ENCODE measurements around the gene VAT1L. TPM values are rescaled to one million over a fixed set of nuclear protein-coding genes. Genes with fewer than 3 reads are reported as not detected.

Gene VAT1L
- total RNA-seq, 2 donors from 2014 or later, result 0.07 TPM; not detected in 1

DNA sequence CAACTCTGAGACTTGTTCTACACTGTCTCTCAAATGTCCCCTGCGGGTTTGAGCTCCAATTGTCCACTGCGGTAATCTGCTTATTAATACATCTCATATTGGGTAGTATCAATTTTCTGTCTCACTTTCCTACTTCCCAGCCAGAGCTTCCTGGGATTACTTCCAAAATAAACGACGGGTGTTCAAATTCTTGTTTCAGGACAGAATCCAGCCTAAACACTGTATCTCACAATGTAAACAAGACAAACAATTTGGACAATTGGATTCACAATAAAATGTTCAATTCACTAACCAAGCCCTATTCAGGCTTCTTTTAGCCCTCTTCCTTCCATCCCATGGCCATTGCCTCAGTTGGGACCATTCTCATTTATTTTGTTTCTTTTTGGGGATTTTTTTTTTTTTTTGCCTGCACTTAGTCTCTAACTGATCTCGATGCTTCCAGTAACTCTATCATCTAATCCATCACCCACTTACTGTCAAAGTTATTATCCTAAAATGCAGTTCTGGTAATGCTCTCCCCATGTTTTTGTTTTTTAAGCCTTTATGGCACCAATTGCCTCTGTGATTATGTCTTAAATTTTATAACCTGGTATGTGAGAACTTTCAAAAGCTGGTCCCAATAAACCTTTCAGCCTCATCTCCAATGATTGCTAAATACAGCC is 2.0 kb upstream of the VAT1L start:
- Mint-ChIP-seq H3K27me3 (ENCODE audit: low read depth) (peaks cover 47% of the 10 kb centered on the region), H3K4me3 (no peak overlapping the region), H3K4me1 (ENCODE audit: low read depth) (peaks cover 6% of the 10 kb centered on the region), H3K27ac (no peak overlapping the region), H3K36me3 (ENCODE audit: insufficient read depth in 2 of 2) (peaks cover 0 to 2% of the 10 kb centered on the region in 2 donors), H3K9me3 (no peaks in the 10 kb centered on the region)
- no peak for DNase-seq
- no peak for ATAC-seq (replicated peaks in 1 of 2)

- Mint-ChIP-seq H3K4me3 (peak overlapping the region in 1 of 2 donors; percentile 14), H3K36me3 (ENCODE audit: insufficient read depth in 2 of 2) (peaks cover 0 to 2% of the 10 kb centered on the region in 2 donors), H3K27ac (no peak overlapping the region), H3K4me1 (ENCODE audit: low read depth) (peaks cover 6% of the 10 kb centered on the region), H3K9me3 (no peaks in the 10 kb centered on the region), H3K27me3 (ENCODE audit: low read depth) (peaks cover 55% of the 10 kb centered on the region)
- DNase-seq, result no peak
- ATAC-seq (replicated peaks in 1 of 2), result no peak
Measured at GRCh38 chr16:77787452-77787851, 912 bp upstream of the VAT1L start.

GRCh38 chr16:77789085-77790008 is 983 bp downstream of the VAT1L start:
- no peaks in the 10 kb centered on the region for H3K9me3 Mint-ChIP-seq
- ATAC-seq (replicated peaks in 1 of 2) (no peak), DNase-seq (no peak)
- H3K36me3 Mint-ChIP-seq (ENCODE audit: insufficient read depth in 2 of 2), result peaks cover 0 to 2% of the 10 kb centered on the region in 2 donors
- H3K4me3 Mint-ChIP-seq, result peak overlapping the region; percentile 36 to 37
- no peak overlapping the region for H3K27ac Mint-ChIP-seq
- H3K4me1 Mint-ChIP-seq (ENCODE audit: low read depth), result peaks cover 6% of the 10 kb centered on the region
- H3K27me3 Mint-ChIP-seq (ENCODE audit: low read depth), result peaks cover 61% of the 10 kb centered on the region

- Mint-ChIP-seq H3K27ac (no peak overlapping the region), H3K27me3 (ENCODE audit: low read depth) (peaks cover 67% of the 10 kb centered on the region), H3K36me3 (ENCODE audit: insufficient read depth in 2 of 2) (peaks cover 0 to 2% of the 10 kb centered on the region in 2 donors), H3K9me3 (no peaks in the 10 kb centered on the region), H3K4me1 (ENCODE audit: low read depth) (peaks cover 6% of the 10 kb centered on the region), H3K4me3 (no peak overlapping the region)
- ATAC-seq (replicated peaks in 1 of 2) (no peak), DNase-seq (no peak)
Measured at GRCh38 chr16:77790009-77790372, 1.6 kb downstream of the VAT1L start.

DNA sequence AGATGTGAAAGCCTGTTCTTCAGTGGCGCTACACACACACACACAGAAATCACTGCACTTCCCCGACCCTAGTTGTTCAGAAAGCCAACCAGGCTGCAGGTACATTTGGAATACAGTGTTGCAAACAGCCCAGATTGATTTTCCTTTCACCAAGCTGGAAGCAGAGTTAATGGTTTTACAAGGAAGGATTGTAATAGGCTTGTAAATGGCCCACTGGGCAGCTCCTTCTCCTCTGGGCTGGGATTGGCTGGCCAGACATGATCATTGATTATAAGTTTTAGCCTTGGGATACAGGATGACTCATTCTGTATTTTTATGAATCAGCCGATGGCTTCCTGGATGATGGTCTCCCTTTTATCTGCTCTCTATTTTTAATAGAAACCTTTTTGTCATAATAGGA is 2.5 kb downstream of the VAT1L start:
- H3K4me1 Mint-ChIP-seq (ENCODE audit: low read depth), result peaks cover 6% of the 10 kb centered on the region
- DNase-seq, result no peak
- no peak overlapping the region for H3K27ac Mint-ChIP-seq

GRCh38 chr16:77793417-77793816 is 5.1 kb downstream of the VAT1L start:
- Mint-ChIP-seq H3K4me1 (ENCODE audit: low read depth) (peaks cover 1% of the 10 kb centered on the region), H3K9me3 (no peaks in the 10 kb centered on the region), H3K36me3 (ENCODE audit: insufficient read depth in 2 of 2) (peaks cover 0 to 1% of the 10 kb centered on the region in 2 donors), H3K27me3 (ENCODE audit: low read depth) (peaks cover 48% of the 10 kb centered on the region), H3K27ac (no peak overlapping the region), H3K4me3 (no peak overlapping the region)
- no peak for DNase-seq
- ATAC-seq (replicated peaks in 1 of 2), result no peak

More for the DNA sequence above, 2.5 kb downstream of the VAT1L start:
- Mint-ChIP-seq H3K9me3 (no peaks in the 10 kb centered on the region), H3K36me3 (ENCODE audit: insufficient read depth in 2 of 2) (peaks cover 0 to 2% of the 10 kb centered on the region in 2 donors), H3K4me3 (no peak overlapping the region), H3K27me3 (ENCODE audit: low read depth) (peaks cover 67% of the 10 kb centered on the region)
- ATAC-seq (replicated peaks in 1 of 2), result no peak

GRCh38 chr16:77794586-77794985 is 6.2 kb downstream of the VAT1L start:
- peaks cover 42% of the 10 kb centered on the region for H3K27me3 Mint-ChIP-seq (ENCODE audit: low read depth)
- H3K9me3 Mint-ChIP-seq, result no peaks in the 10 kb centered on the region
- DNase-seq, result no peak
- no peak overlapping the region for H3K27ac Mint-ChIP-seq
- H3K4me1 Mint-ChIP-seq (ENCODE audit: low read depth), result no peaks in the 10 kb centered on the region
- no peak overlapping the region for H3K4me3 Mint-ChIP-seq
- H3K36me3 Mint-ChIP-seq (ENCODE audit: insufficient read depth in 2 of 2), result no peaks in the 10 kb centered on the region
- no peak for ATAC-seq (replicated peaks in 1 of 2)

DNA sequence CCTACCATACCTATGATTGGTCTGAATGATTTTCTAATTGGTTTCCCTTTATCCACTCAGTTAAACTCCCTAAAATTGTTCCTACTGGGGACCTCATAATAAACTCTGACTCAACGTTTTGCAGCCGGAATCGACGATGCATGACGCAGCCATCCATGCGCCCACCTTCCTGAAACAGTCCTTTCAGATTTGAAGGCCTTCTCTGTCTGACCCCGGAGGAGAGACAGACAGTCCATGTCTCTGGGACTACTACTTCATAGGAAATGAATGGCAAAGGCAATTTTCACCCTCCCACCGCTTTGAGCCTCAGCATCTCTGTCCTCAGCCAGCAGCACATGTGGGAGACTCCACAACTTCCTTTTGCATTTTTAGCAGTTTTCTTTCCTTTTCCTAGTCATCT is 13.5 kb downstream of the VAT1L start:
- H3K27me3 Mint-ChIP-seq (ENCODE audit: low read depth), result peaks cover 5% of the 10 kb centered on the region
- no peaks in the 10 kb centered on the region for H3K4me1 Mint-ChIP-seq (ENCODE audit: low read depth)
- no peak overlapping the region for H3K4me3 Mint-ChIP-seq
- DNase-seq, result no peak
- no peak for ATAC-seq (replicated peaks in 1 of 2)
- H3K27ac Mint-ChIP-seq, result no peak overlapping the region
- no peaks in the 10 kb centered on the region for H3K36me3 Mint-ChIP-seq (ENCODE audit: insufficient read depth in 2 of 2)
- no peaks in the 10 kb centered on the region for H3K9me3 Mint-ChIP-seq

GRCh38 chr16:77805398-77805797 is 17.0 kb downstream of the VAT1L start:
- ATAC-seq (replicated peaks in 1 of 2), result no peak
- Mint-ChIP-seq H3K9me3 (no peaks in the 10 kb centered on the region), H3K4me3 (no peak overlapping the region), H3K36me3 (ENCODE audit: insufficient read depth in 2 of 2) (no peaks in the 10 kb centered on the region), H3K4me1 (ENCODE audit: low read depth) (no peaks in the 10 kb centered on the region), H3K27ac (no peak overlapping the region), H3K27me3 (ENCODE audit: low read depth) (peaks cover 5% of the 10 kb centered on the region)
- no peak for DNase-seq

- no peak for ATAC-seq (replicated peaks in 1 of 2)
- no peak for DNase-seq
- no peak overlapping the region for H3K27ac Mint-ChIP-seq
- H3K36me3 Mint-ChIP-seq (ENCODE audit: insufficient read depth in 2 of 2), result no peaks in the 10 kb centered on the region
- peaks cover 5% of the 10 kb centered on the region for H3K27me3 Mint-ChIP-seq (ENCODE audit: low read depth)
- no peaks in the 10 kb centered on the region for H3K9me3 Mint-ChIP-seq
- H3K4me1 Mint-ChIP-seq (ENCODE audit: low read depth), result no peaks in the 10 kb centered on the region
- no peak overlapping the region for H3K4me3 Mint-ChIP-seq
Measured at GRCh38 chr16:77807021-77807420, 18.7 kb downstream of the VAT1L start.

DNA sequence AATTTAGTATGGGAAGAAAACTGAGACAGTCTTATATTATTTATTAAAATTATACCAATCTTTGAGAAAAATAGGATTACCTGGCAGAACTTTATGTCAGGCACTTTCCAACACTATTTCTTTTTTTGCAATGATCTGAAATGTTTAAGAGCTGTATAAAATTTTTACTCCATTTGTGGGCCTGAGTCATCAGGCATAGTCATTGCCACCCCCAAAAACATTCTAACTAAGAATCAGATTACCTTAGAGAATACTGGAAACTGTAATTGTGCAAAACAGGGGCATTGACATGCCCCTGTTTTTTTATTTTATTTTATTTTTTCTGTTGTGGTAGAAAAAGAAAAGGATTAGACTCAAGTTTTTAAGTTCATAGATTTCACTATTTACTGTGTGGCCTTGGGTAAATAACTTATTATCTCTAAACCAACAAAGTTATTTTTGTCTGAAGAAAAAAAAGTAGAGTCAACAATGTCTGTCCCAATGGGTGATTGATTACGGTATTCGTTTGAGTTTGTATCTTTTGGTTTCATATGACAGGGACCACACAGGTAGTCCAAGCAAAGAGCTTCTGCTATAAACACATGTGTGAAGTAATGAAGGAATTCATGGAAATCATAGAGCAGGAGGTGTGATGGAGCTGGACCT is 24.6 kb downstream of the VAT1L start:
- DNase-seq (no peak), ATAC-seq (replicated peaks in 1 of 2) (no peak)
- H3K27me3 Mint-ChIP-seq (ENCODE audit: low read depth), result peaks cover 10% of the 10 kb centered on the region
- no peaks in the 10 kb centered on the region for H3K9me3 Mint-ChIP-seq
- no peak overlapping the region for H3K27ac Mint-ChIP-seq
- no peaks in the 10 kb centered on the region for H3K4me1 Mint-ChIP-seq (ENCODE audit: low read depth)
- no peaks in the 10 kb centered on the region for H3K36me3 Mint-ChIP-seq (ENCODE audit: insufficient read depth in 2 of 2)
- H3K4me3 Mint-ChIP-seq, result no peak overlapping the region

DNA sequence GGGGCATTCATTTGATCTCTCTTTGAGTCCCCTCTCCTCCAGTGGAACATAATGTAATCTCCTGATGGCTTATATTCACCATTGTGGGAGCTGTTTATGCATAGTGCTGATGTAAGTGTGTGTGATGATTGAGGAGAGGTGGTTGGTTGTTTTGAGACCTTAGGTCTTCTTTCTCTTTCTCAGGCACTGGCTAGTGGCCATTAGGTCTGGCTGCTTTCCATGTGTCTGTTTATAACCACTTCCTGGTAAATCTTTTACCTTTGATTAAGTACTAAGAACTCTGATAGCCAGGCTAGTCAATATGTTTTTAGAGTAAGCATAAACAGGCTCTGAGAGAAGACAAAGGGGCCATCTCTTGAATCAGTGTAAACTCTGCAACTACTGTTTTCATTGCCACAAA is 27.9 kb downstream of the VAT1L start:
- ATAC-seq (replicated peaks in 1 of 2), result no peak
- Mint-ChIP-seq H3K27me3 (ENCODE audit: low read depth) (peaks cover 23% of the 10 kb centered on the region), H3K27ac (no peak overlapping the region), H3K9me3 (no peaks in the 10 kb centered on the region), H3K4me3 (no peak overlapping the region), H3K4me1 (ENCODE audit: low read depth) (no peaks in the 10 kb centered on the region), H3K36me3 (ENCODE audit: insufficient read depth in 2 of 2) (no peaks in the 10 kb centered on the region)
- no peak for DNase-seq

DNA sequence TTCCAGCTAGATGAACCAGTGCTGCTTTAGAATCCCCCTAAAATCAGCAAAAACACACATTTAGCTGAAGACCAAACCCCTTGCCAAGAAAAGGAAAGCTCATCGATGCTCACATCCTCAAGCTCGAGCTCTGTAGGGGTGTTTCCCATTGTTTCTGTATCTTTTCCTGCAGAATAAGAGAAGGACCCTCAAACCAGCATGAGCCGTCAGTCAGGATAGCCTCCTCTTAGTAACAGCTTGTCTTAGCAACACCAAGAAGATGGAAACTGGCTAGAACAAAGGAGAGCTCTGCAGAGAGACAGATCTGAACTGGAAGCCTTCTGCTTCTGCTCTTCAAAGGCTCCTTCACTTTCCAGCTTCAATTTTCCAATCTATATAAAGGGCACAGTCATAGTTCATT is 32.0 kb downstream of the VAT1L start:
- Mint-ChIP-seq H3K27me3 (ENCODE audit: low read depth) (peaks cover 16% of the 10 kb centered on the region), H3K4me1 (ENCODE audit: low read depth) (no peaks in the 10 kb centered on the region), H3K36me3 (ENCODE audit: insufficient read depth in 2 of 2) (peaks cover 0 to 1% of the 10 kb centered on the region in 2 donors), H3K9me3 (no peaks in the 10 kb centered on the region), H3K4me3 (no peak overlapping the region), H3K27ac (no peak overlapping the region)
- no peak for DNase-seq
- ATAC-seq (replicated peaks in 1 of 2), result no peak

Measured in activated T-cell treated with anti-CD3 and anti-CD28 coated beads, Interleukin-2, amount 50 U/mL, for 72 hours (primary cell).